Measurements from ENCODE around the gene KEAP1.
"Not testable (repeated sequence)": the region's sequence is repeated elsewhere in the genome, so short reads cannot be mapped to it uniquely, and the experiment has no call there.

- not testable (repeated sequence) for TF ChIP-seq POLR2A (IDR thresholded peaks at IDR 0.05; ENCODE audit: low read depth); CTCF (IDR thresholded peaks at IDR 0.05)
Measured at GRCh38 chr19:10462042-10462441, 41.1 kb downstream of the KEAP1 start.
